HCT116 (cell line): Measurements from ENCODE around the gene CACNA2D3.

Experiments
- CBX3 ChIP-seq: IDR thresholded peaks from 2 replicates; pipeline ENCODE4 v1.6.1; 2012; ENCODE audit warnings: low read depth
- CTCF ChIP-seq, 3 experiments: fragments of 200-600 bp in 1 of 3; sonication (generic) in 1 of 3; IDR thresholded peaks in 2 of 3; conservative IDR thresholded peaks in 1 of 3; 2 replicates each; pipeline ENCODE4 v1.5.1; 2012 to 2017; ENCODE audit warnings: low read depth in 2 of 3, low read length in 2 of 3, antibody characterized with exemption in 1 of 3, borderline replicate concordance in 1 of 3, control low read depth in 1 of 3, mild to moderate bottlenecking in 1 of 3, mixed read lengths in 1 of 3, mixed run types in 1 of 3, moderate library complexity in 1 of 3; ENCODE audit not compliant: insufficient read depth in 1 of 3
- EZH2 ChIP-seq: fragments of 200-600 bp; sonication (generic); IDR thresholded peaks from 2 replicates; pipeline ENCODE4 v1.6.1; 2017; ENCODE audit warnings: antibody characterized with exemption, mixed run types
- POLR2A ChIP-seq: IDR thresholded peaks from 2 replicates; pipeline ENCODE4 v1.7.0; 2011; ENCODE audit warnings: borderline replicate concordance; ENCODE audit not compliant: insufficient read depth, insufficient read length; ENCODE audit errors: extremely low read depth
- POLR2AphosphoS5 ChIP-seq: IDR thresholded peaks from 2 replicates; pipeline ENCODE4 v1.6.1; 2011; ENCODE audit warnings: mild to moderate bottlenecking, low read depth, low read length, moderate library complexity
- REST ChIP-seq: IDR thresholded peaks from 2 replicates; pipeline ENCODE4 v1.6.1; 2012; ENCODE audit warnings: low read depth
- YY1 ChIP-seq: IDR thresholded peaks from 2 replicates; pipeline ENCODE4 v1.6.1; 2011; ENCODE audit warnings: low read length, low read depth, moderate library complexity, mild to moderate bottlenecking; ENCODE audit not compliant: insufficient replicate concordance; ENCODE audit errors: extremely low read depth
- TF ChIP-seq, protein P1 (sequence below): IDR thresholded peaks from 2 replicates; pipeline ENCODE4 v1.6.1; 2012

DNA sequence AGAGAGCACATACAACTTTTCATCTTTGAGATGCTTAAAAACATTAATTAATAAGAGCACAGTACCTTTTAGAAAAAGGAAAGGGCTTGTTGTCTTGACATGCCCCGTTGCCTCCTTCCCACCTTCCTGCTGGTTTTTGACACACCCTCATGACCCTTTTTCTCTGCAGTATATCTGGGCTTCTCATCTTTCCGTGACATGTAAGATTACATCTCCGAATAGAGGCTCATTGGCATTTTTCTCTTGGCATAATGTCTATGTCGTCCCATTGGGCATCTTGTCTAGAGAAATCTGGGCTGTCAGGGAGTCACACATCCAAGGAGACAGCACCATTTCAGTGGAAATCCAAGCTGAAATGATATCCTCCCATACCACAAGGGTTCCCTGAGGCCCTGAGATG, 741.4 kb downstream of the CACNA2D3 start:
- TF ChIP-seq CTCF (IDR thresholded peaks at IDR 0.05 in 2 of 3, conservative IDR thresholded peaks at IDR 0.05 in 1 of 3; ENCODE audit: borderline replicate concordance in 1 of 3, insufficient read depth in 1 of 3, low read depth in 2 of 3, low read length in 2 of 3) = no peak
- TF ChIP-seq POLR2AphosphoS5 = no peak
- TF ChIP-seq POLR2A = no peak
- TF ChIP-seq, protein P1, sequence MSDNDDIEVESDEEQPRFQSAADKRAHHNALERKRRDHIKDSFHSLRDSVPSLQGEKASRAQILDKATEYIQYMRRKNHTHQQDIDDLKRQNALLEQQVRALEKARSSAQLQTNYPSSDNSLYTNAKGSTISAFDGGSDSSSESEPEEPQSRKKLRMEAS = no peak
- no peak for TF ChIP-seq CBX3
- TF ChIP-seq YY1 = no peak
- no peak for TF ChIP-seq REST
- TF ChIP-seq EZH2 = no peak
